ENCODE data around the gene ADAMTS15. TPM values are rescaled to one million over a fixed set of nuclear protein-coding genes. Genes with fewer than 3 reads are reported as not detected.

ADAMTS15 gene
- total RNA-seq, 1 donor from 2014 or later: 15.7 TPM

- no peaks in the 10 kb centered on the region for H3K9me3 ChIP-seq (ENCODE audit: control insufficient read depth in 3 of 3, low read length in 3 of 3)
- H3K4me3 ChIP-seq (ENCODE audit: low read length in 3 of 3): peak overlapping the region; percentile 71 to 79 (median 74)
- H3K9ac ChIP-seq (ENCODE audit: low read depth in 1 of 3, low read length in 3 of 3): peak overlapping the region; percentile 10 to 78 (median 69)
- H3K27ac ChIP-seq (ENCODE audit: low read depth, low read length): no peak overlapping the region
- peaks cover 33 to 38% (median 37%) of the 10 kb centered on the region in 3 donors for H3K4me1 ChIP-seq (ENCODE audit: control insufficient read depth in 3 of 3, insufficient read depth in 3 of 3, low read length in 3 of 3)
- H3K27me3 ChIP-seq (ENCODE audit: control insufficient read depth in 3 of 3, insufficient read depth in 3 of 3, low read length in 3 of 3): peaks cover 6 to 15% (median 12%) of the 10 kb centered on the region in 3 donors
- H3K36me3 ChIP-seq (ENCODE audit: control insufficient read depth in 3 of 3, insufficient read depth in 3 of 3, low read length in 3 of 3): no peaks in the 10 kb centered on the region
Measured at GRCh38 chr11:130448039-130448415, 418 bp upstream of the ADAMTS15 start.

- Histone ChIP-seq H3K9me3 (ENCODE audit: control insufficient read depth in 3 of 3, low read length in 3 of 3) (no peaks in the 10 kb centered on the region), H3K4me3 (ENCODE audit: low read length in 3 of 3) (peak overlapping the region; percentile 71 to 79 (median 74)), H3K27ac (ENCODE audit: low read depth, low read length) (peak overlapping the region; percentile 7), H3K9ac (ENCODE audit: low read depth in 1 of 3, low read length in 3 of 3) (peak overlapping the region; percentile 63 to 78 (median 69)), H3K27me3 (ENCODE audit: control insufficient read depth in 3 of 3, insufficient read depth in 3 of 3, low read length in 3 of 3) (peaks cover 6 to 15% (median 12%) of the 10 kb centered on the region in 3 donors), H3K36me3 (ENCODE audit: control insufficient read depth in 3 of 3, insufficient read depth in 3 of 3, low read length in 3 of 3) (no peaks in the 10 kb centered on the region), H3K4me1 (ENCODE audit: control insufficient read depth in 3 of 3, insufficient read depth in 3 of 3, low read length in 3 of 3) (peaks cover 33 to 38% (median 37%) of the 10 kb centered on the region in 3 donors)
Measured at GRCh38 chr11:130449310-130449990, 1.0 kb downstream of the ADAMTS15 start.

GRCh38 chr11:130449996-130450769, 1.7 kb downstream of the ADAMTS15 start:
- peaks cover 33 to 38% (median 37%) of the 10 kb centered on the region in 3 donors for H3K4me1 ChIP-seq (ENCODE audit: control insufficient read depth in 3 of 3, insufficient read depth in 3 of 3, low read length in 3 of 3)
- peak overlapping the region; percentile 56 to 78 (median 63) for H3K9ac ChIP-seq (ENCODE audit: low read depth in 1 of 3, low read length in 3 of 3)
- H3K4me3 ChIP-seq (ENCODE audit: low read length in 3 of 3): peak overlapping the region; percentile 71 to 79 (median 74)
- no peaks in the 10 kb centered on the region for H3K9me3 ChIP-seq (ENCODE audit: control insufficient read depth in 3 of 3, low read length in 3 of 3)
- no peaks in the 10 kb centered on the region for H3K36me3 ChIP-seq (ENCODE audit: control insufficient read depth in 3 of 3, insufficient read depth in 3 of 3, low read length in 3 of 3)
- peak overlapping the region; percentile 7 for H3K27ac ChIP-seq (ENCODE audit: low read depth, low read length)
- peaks cover 6 to 15% (median 12%) of the 10 kb centered on the region in 3 donors for H3K27me3 ChIP-seq (ENCODE audit: control insufficient read depth in 3 of 3, insufficient read depth in 3 of 3, low read length in 3 of 3)

GRCh38 chr11:130451231-130452019, 3.0 kb downstream of the ADAMTS15 start:
- no peak overlapping the region for H3K27ac ChIP-seq (ENCODE audit: low read depth, low read length)
- H3K9me3 ChIP-seq (ENCODE audit: control insufficient read depth in 3 of 3, low read length in 3 of 3): no peaks in the 10 kb centered on the region
- H3K4me3 ChIP-seq (ENCODE audit: low read length in 3 of 3): peak overlapping the region in 2 of 3 donors; percentile 50 to 79
- H3K36me3 ChIP-seq (ENCODE audit: control insufficient read depth in 3 of 3, insufficient read depth in 3 of 3, low read length in 3 of 3): no peaks in the 10 kb centered on the region
- peak overlapping the region in 1 of 3 donors; percentile 16 for H3K9ac ChIP-seq (ENCODE audit: low read depth in 1 of 3, low read length in 3 of 3)
- H3K27me3 ChIP-seq (ENCODE audit: control insufficient read depth in 3 of 3, insufficient read depth in 3 of 3, low read length in 3 of 3): peaks cover 6 to 23% (median 12%) of the 10 kb centered on the region in 3 donors
- H3K4me1 ChIP-seq (ENCODE audit: control insufficient read depth in 3 of 3, insufficient read depth in 3 of 3, low read length in 3 of 3): peaks cover 36 to 47% (median 43%) of the 10 kb centered on the region in 3 donors

- Histone ChIP-seq H3K9ac (ENCODE audit: low read depth in 1 of 3, low read length in 3 of 3) (peak overlapping the region in 1 of 3 donors; percentile 9), H3K9me3 (ENCODE audit: control insufficient read depth in 3 of 3, low read length in 3 of 3) (no peaks in the 10 kb centered on the region), H3K4me1 (ENCODE audit: control insufficient read depth in 3 of 3, insufficient read depth in 3 of 3, low read length in 3 of 3) (peaks cover 39 to 51% (median 45%) of the 10 kb centered on the region in 3 donors), H3K27me3 (ENCODE audit: control insufficient read depth in 3 of 3, insufficient read depth in 3 of 3, low read length in 3 of 3) (peaks cover 6 to 23% (median 12%) of the 10 kb centered on the region in 3 donors), H3K4me3 (ENCODE audit: low read length in 3 of 3) (peak overlapping the region in 2 of 3 donors; percentile 23 to 79), H3K36me3 (ENCODE audit: control insufficient read depth in 3 of 3, insufficient read depth in 3 of 3, low read length in 3 of 3) (no peaks in the 10 kb centered on the region), H3K27ac (ENCODE audit: low read depth, low read length) (no peak overlapping the region)
Measured at GRCh38 chr11:130452176-130452575, 3.7 kb downstream of the ADAMTS15 start.

- H3K27ac ChIP-seq (ENCODE audit: low read depth, low read length): no peak overlapping the region
Measured at GRCh38 chr11:130452940-130453339, 4.5 kb downstream of the ADAMTS15 start.

GRCh38 chr11:130454491-130455252, 6.2 kb downstream of the ADAMTS15 start:
- H3K9me3 ChIP-seq (ENCODE audit: control insufficient read depth in 3 of 3, low read length in 3 of 3): no peaks in the 10 kb centered on the region
- peaks cover 30 to 44% (median 36%) of the 10 kb centered on the region in 3 donors for H3K4me1 ChIP-seq (ENCODE audit: control insufficient read depth in 3 of 3, insufficient read depth in 3 of 3, low read length in 3 of 3)
- H3K9ac ChIP-seq (ENCODE audit: low read depth in 1 of 3, low read length in 3 of 3): no peak overlapping the region
- peaks cover 5 to 15% (median 10%) of the 10 kb centered on the region in 3 donors for H3K27me3 ChIP-seq (ENCODE audit: control insufficient read depth in 3 of 3, insufficient read depth in 3 of 3, low read length in 3 of 3)
- no peak overlapping the region for H3K27ac ChIP-seq (ENCODE audit: low read depth, low read length)
- H3K4me3 ChIP-seq (ENCODE audit: low read length in 3 of 3): no peak overlapping the region
- H3K36me3 ChIP-seq (ENCODE audit: control insufficient read depth in 3 of 3, insufficient read depth in 3 of 3, low read length in 3 of 3): no peaks in the 10 kb centered on the region

More at GRCh38 chr11:130452940-130453339, 4.5 kb downstream of the ADAMTS15 start:
- Histone ChIP-seq H3K36me3 (ENCODE audit: control insufficient read depth in 3 of 3, insufficient read depth in 3 of 3, low read length in 3 of 3) (no peaks in the 10 kb centered on the region), H3K4me3 (ENCODE audit: low read length in 3 of 3) (no peak overlapping the region), H3K4me1 (ENCODE audit: control insufficient read depth in 3 of 3, insufficient read depth in 3 of 3, low read length in 3 of 3) (peaks cover 44 to 54% (median 50%) of the 10 kb centered on the region in 3 donors), H3K27me3 (ENCODE audit: control insufficient read depth in 3 of 3, insufficient read depth in 3 of 3, low read length in 3 of 3) (peaks cover 6 to 23% (median 12%) of the 10 kb centered on the region in 3 donors), H3K9ac (ENCODE audit: low read depth in 1 of 3, low read length in 3 of 3) (no peak overlapping the region), H3K9me3 (ENCODE audit: control insufficient read depth in 3 of 3, low read length in 3 of 3) (no peaks in the 10 kb centered on the region)

- H3K4me1 ChIP-seq (ENCODE audit: control insufficient read depth in 3 of 3, insufficient read depth in 3 of 3, low read length in 3 of 3): peaks cover 24 to 38% (median 30%) of the 10 kb centered on the region in 3 donors
- peaks cover under 1 to 11% (median 2%) of the 10 kb centered on the region in 3 donors for H3K27me3 ChIP-seq (ENCODE audit: control insufficient read depth in 3 of 3, insufficient read depth in 3 of 3, low read length in 3 of 3)
- no peaks in the 10 kb centered on the region for H3K36me3 ChIP-seq (ENCODE audit: control insufficient read depth in 3 of 3, insufficient read depth in 3 of 3, low read length in 3 of 3)
- H3K9ac ChIP-seq (ENCODE audit: low read depth in 1 of 3, low read length in 3 of 3): no peak overlapping the region
- H3K27ac ChIP-seq (ENCODE audit: low read depth, low read length): no peak overlapping the region
- no peak overlapping the region for H3K4me3 ChIP-seq (ENCODE audit: low read length in 3 of 3)
- no peaks in the 10 kb centered on the region for H3K9me3 ChIP-seq (ENCODE audit: control insufficient read depth in 3 of 3, low read length in 3 of 3)
Measured at GRCh38 chr11:130455483-130456127, 7.2 kb downstream of the ADAMTS15 start.
